RPMI7951 (cell line): ENCODE results near the gene CSNK1A1. TPM values are rescaled to one million over a fixed set of nuclear protein-coding genes. Genes with fewer than 3 reads are reported as not detected.
A peak's percentile ranks its signal among the peaks of the same experiment; 100 is the strongest.
"Not testable (repeated sequence)": the region's sequence is repeated elsewhere in the genome, so short reads cannot be mapped to it uniquely, and the experiment has no call there.

Source experiments
- DNase-seq: peaks from one replicate; pipeline ENCODE4 v3.0.0-alpha.2; 2012; ENCODE audit warnings: low read depth
- total RNA-seq: library from RNA; depleted of rRNA; stranded (reverse); fragments of >200 nt; shearing (Covaris generic); gene quantifications from 2 replicates; pipeline ENCODE4 v1.2.3, GENCODE V29; 2014

CSNK1A1 gene
- total RNA-seq, 1 experiment from 2014 or later: 245 TPM

- no peak for DNase-seq
These were observed 94.4 kb downstream of the CSNK1A1 start for GRCh38 chr5:149456597-149457392.

GRCh38 chr5:149455889-149456409, 95.3 kb downstream of the CSNK1A1 start:
- DNase-seq: peak; percentile 97

GRCh38 chr5:149453618-149454415, 97.4 kb downstream of the CSNK1A1 start:
- DNase-seq: no peak

- DNase-seq: peak; percentile 93
These were observed 98.3 kb downstream of the CSNK1A1 start for GRCh38 chr5:149452665-149453617.

- DNase-seq: peak; percentile 40
These were observed 99.1 kb downstream of the CSNK1A1 start for GRCh38 chr5:149452007-149452664.

GRCh38 chr5:149450199-149450598, 101.0 kb downstream of the CSNK1A1 start:
- DNase-seq: peak; percentile 63

GRCh38 chr5:149448831-149449714, 102.2 kb downstream of the CSNK1A1 start:
- DNase-seq: no peak

GRCh38 chr5:149448431-149448830, 102.8 kb downstream of the CSNK1A1 start:
- DNase-seq: no peak

GRCh38 chr5:149447373-149448367, 103.6 kb downstream of the CSNK1A1 start:
- no peak for DNase-seq

- DNase-seq: not testable (repeated sequence)
These were observed 104.4 kb downstream of the CSNK1A1 start for GRCh38 chr5:149446794-149447193.

GRCh38 chr5:149445739-149446369, 105.4 kb downstream of the CSNK1A1 start:
- DNase-seq: peak; percentile 98

- no peak for DNase-seq
These were observed 105.9 kb downstream of the CSNK1A1 start for GRCh38 chr5:149445343-149445738.

GRCh38 chr5:149444430-149444829, 106.8 kb downstream of the CSNK1A1 start:
- DNase-seq: not testable (repeated sequence)

- no peak for DNase-seq
These were observed 108.0 kb downstream of the CSNK1A1 start for GRCh38 chr5:149443210-149443609.

GRCh38 chr5:149442563-149443182, 108.6 kb downstream of the CSNK1A1 start:
- DNase-seq: peak; percentile 65
